GM12891 (cell line): ENCODE data around the gene ZNF236.
"Not testable (repeated sequence)": the region's sequence is repeated elsewhere in the genome, so short reads cannot be mapped to it uniquely, and the experiment has no call there.

Experiments
- DNase-seq: peaks from one replicate; pipeline ENCODE4 v3.0.0; 2011; ENCODE audit warnings: low spot score; ENCODE audit not compliant: insufficient read length
- FAIRE-seq: peaks from 2 replicates; lab custom pipeline; 2011; peaks lifted over from hg19 to GRCh38; lab: Jason Lieb, UNC
- PAX5 ChIP-seq: IDR thresholded peaks from 2 replicates; pipeline ENCODE4 v1.6.1; 2011; ENCODE audit warnings: low read length, moderate library complexity, mild to moderate bottlenecking; ENCODE audit not compliant: insufficient read depth, severe bottlenecking
- POLR2A ChIP-seq: IDR thresholded peaks from 2 replicates; pipeline ENCODE4 v1.6.1; 2011; ENCODE audit warnings: low read depth, low read length, control low read depth
- POLR2AphosphoS5 ChIP-seq: IDR thresholded peaks from 2 replicates; pipeline ENCODE4 v1.6.1; 2011; ENCODE audit warnings: low read depth, low read length, control low read depth
- POU2F2 ChIP-seq: IDR thresholded peaks from 2 replicates; pipeline ENCODE4 v1.6.1; 2011; ENCODE audit warnings: low read depth, mild to moderate bottlenecking, control low read depth, low read length, moderate library complexity
- SPI1 ChIP-seq: IDR thresholded peaks from 2 replicates; pipeline ENCODE4 v1.6.1; 2011; ENCODE audit warnings: low read depth, low read length, control low read depth
- TAF1 ChIP-seq: IDR thresholded peaks from 2 replicates; pipeline ENCODE4 v1.6.1; 2011; ENCODE audit warnings: low read depth, low read length, control low read depth

The ZNF236 gene

GRCh38 chr18:77016936-77017335 is 194.6 kb downstream of the ZNF236 start:
- TF ChIP-seq POLR2A (no peak), TAF1 (no peak), POLR2AphosphoS5 (no peak), POU2F2 (no peak), SPI1 (no peak), PAX5 (no peak)
- FAIRE-seq = no peak
- no peak for DNase-seq

- no peak for FAIRE-seq
- DNase-seq = no peak
- TF ChIP-seq POU2F2 (no peak), TAF1 (no peak), PAX5 (no peak), SPI1 (no peak), POLR2A (no peak), POLR2AphosphoS5 (no peak)
These were observed 195.0 kb downstream of the ZNF236 start for GRCh38 chr18:77017355-77017754.

GRCh38 chr18:77018650-77019049 is 196.3 kb downstream of the ZNF236 start:
- DNase-seq, FAIRE-seq: not testable (repeated sequence)

- DNase-seq (no peak), FAIRE-seq (no peak)
- TF ChIP-seq TAF1 = no peak
- no peak for TF ChIP-seq POU2F2
- no peak for TF ChIP-seq POLR2A
- no peak for TF ChIP-seq PAX5
- TF ChIP-seq POLR2AphosphoS5 = no peak
- no peak for TF ChIP-seq SPI1
These were observed 197.3 kb downstream of the ZNF236 start for GRCh38 chr18:77019641-77020040.
